NCI-H446 treated with DMSO at 0.1 percent for 48 hours (cell line): ENCODE measurements around the gene PKHD1.
A peak's percentile ranks its signal among the peaks of the same experiment; 100 is the strongest.

Source experiments
- DNase-seq: peaks from one replicate; lab custom pipeline; 2025; lab: John Stamatoyannopoulos, UW

The PKHD1 gene

DNA sequence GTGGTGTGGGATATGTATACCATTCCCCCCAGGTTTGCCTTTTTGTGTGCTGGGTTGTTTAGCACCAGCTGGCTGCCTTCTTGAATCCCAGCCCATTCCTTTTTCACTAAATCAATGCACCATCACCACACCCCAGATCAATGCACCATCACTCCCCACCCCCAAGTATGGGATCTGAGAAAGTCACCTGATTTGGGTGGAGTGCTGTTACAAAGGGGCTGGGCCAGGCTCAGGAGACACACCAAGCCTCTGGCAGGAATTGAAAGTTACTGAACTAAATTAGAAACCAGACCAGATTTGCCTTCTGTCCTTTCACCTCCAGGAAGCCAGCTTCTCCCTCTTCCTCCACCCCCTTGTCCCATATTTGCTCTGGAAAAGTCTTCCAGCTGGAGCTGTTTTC is 19.6 kb upstream of the PKHD1 start:
- DNase-seq = no peak

DNA sequence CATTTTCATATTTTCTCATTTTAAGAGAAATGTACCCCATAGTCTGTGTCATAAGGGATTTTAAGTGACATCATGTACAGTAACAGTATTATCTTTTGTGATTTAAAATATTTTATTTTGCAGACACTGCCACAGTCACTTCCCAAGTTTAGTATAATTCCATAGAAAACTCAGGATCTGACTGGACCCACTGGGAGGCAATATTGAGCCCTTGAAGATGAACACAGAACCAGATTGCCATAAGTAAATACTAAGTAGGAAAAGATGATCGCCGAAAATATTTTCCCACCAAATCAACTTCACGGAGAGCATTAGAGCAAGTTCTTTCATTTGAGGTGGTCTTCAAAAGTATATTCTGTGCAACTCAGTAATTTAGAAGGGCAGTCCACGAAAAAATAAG is 17.6 kb upstream of the PKHD1 start:
- DNase-seq = no peak

DNA sequence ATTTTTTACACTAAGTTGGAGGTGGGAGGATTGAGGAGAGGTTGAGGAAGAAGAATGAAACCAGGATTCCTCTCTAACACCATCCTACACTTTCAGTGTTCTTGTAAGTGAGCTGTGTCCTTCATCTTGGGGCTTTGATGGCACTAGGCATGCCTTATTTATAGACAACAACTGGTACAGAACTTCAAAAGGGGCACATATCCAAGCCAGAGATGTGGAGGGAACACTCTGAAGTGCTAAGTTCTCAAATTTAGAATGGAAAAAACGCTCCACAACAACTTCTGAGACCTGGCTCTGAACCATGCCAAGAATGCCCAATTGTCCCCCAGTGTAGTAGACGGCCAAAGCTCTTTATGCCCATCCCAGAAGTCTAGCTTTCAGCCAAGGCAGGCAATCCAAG is 16.2 kb upstream of the PKHD1 start:
- no peak for DNase-seq

DNA sequence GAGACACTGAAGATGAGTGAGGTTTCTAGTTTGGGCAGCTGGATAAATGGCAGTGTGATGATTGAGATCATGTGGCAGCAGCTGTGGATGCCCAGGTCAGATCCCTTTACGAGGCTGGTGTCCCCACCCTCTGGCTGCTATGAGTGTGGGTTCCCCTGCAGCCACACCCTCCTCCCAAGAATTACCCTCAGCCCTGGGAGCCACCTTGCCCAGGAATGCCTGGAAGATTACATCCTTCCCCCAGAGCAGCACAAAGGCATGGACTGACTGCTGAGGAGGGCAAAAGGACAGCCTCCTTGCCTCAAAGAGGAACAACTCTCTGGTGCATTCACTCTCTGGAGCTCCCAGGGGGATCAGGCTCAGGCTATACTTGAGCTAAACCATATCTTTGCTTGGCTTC is 15.0 kb upstream of the PKHD1 start:
- DNase-seq = no peak

DNA sequence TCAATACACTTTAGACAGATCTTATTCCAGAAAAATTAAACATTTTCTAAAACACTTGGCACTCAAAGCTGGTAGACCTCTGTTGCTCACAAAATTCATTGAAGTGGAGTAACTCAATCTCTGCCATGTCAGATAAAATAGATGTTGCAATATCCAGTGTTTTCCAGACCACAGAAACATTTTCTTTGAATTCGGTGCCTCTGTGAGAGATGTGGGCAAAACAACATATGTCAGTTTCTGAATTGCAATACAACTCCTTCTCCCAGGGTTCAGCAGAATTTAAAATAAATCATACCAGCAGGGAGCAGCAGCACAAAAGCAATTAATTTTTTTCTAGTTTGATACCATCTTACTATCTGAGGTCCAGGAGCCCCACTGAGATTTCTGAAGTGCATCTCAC is 11.3 kb upstream of the PKHD1 start:
- DNase-seq = no peak

DNA sequence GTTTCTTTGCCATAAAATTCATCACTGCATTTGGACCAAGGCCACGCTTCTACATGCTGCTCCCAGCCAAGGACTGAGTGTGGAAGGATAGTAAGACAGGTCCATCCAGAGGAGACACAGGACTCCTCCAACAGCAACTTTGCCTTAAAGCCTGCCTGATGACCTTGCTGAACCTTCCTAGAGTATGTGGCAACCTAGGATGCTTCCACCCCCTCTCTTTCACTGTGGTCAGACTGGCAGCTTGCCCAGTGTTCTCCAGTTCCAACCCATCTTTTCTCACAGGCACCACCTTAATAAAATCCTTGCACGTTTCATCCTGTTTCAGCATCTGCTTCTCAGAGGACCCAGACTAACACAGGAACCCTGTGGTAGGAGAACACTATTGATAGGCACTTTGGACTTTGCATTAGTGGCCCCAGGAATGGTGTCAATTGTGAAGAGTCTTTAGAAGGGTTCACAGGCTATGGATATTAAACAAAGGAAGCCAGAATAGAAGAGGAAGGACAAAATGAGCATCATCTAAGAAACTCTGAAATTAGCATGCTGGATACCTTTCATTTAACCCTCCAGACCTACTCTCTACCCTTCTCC is 2.4 kb upstream of the PKHD1 start:
- no peak for DNase-seq

DNA sequence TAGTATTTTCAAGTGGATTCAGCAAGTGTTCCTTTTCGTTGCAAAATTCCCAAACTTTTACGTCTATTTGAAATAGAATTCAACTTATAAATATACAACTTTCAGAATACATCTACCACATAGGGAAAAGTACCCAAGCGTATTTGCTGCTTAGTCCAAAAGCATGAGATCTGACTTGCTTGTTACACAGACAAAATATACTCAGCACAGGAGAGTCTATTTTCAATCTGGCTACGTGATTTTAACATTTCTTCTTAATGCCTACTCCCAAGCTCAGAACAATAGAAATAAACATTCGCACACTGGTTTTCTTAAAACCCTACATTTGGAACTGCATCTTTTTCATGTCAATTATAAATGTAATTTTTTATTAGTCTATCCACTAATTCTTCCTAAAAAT is 672 bp downstream of the PKHD1 start:
- DNase-seq = no peak

DNA sequence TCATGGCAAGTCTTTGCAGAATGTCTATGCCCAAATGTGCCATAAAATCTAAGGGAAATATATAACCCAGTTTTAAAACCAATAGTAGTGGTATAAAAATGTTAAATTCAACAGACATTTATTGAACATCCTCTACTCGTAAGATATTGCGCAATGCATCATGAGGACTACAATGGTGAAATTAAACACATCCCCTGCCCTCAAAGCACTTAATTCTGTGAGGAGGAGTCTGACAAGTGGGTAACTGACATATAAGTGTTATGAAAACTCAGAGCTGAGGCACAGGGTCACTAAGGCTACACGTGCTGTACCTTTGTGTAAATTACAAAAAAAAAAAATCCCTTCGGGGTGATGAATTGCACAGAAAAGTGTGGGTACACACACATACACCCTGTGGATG is 6.2 kb downstream of the PKHD1 start:
- DNase-seq = no peak

DNA sequence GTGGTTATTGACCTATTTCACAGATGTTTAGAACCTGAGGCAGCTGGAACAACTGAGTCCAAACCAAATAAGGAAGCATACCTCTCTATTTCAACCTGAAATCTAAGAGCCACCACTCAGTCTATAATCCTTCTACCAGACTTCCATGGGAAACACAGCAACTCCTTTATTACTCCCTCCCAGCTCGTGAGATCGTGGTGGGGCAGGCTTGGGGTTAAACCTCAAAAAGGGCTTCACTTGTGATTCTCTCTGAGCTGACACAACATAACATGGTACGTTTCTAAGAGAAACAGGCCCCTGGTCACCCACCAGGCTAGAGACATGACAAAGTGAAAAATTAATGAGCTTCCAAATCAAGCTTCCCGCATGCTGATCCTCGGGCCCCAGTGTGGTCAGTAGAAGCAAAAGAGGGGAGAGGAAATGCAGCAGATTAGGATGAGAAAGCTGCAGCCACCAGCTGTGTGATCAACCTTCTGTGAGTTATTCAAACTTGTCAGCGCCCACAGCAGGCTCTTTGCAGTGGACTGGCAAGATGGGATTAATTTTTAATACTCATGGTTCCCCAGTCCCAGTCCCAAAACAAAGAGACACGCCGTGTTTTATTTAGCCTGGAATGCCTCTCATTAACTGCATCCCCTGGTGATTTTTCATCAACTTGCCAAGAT is 9.3 kb downstream of the PKHD1 start:
- DNase-seq = no peak

DNA sequence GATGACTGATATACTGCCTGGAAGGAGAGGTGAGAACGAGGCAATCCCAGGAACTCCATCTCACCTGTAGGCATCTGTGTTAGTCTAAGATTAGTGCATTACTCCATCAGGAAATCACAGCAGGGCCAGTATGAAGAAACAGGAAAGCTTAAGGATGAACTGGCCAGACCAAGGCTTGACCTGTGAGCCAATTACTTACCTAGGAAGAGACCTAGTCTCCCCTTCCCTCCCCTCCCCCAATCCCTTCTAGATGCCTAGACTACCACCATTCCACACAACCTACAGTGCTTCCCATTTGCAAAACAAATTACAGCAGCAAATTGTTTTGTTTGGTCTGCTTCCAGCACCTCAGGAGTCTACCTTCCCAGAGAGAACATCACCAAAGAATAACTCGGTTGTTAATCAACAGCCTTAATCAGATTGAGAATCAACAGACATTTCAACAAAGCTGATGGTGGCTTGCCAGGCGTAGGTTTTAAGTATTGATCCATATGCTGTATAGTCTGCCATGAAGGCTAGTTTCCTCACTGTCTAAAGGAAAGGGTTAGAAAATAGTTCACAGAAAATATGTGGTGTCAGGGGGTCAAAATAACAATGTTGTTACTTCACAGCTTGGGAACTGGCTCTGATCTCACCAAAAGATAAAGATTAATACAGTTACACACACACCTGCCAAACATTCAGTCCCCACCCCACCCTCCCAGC is 10.1 kb downstream of the PKHD1 start:
- no peak for DNase-seq

DNA sequence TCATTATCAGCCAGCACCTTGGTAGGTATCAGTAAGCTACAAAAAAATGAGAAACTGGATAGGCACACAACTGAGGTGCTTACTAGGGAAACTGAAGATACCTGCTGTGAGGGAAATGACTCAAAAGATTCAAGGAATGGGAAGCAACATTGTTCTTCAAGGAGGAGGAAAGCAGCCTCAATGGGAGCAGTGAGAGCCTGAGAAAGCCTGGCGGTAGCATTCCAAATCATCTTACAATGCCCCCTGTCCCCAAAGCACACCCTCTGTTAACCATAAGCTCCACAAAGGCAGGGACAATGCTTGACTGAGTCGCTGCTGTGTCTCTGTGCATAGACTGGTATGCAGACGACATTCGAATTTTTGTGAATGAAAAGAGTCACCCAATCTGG is 10.6 kb downstream of the PKHD1 start:
- DNase-seq = no peak

DNA sequence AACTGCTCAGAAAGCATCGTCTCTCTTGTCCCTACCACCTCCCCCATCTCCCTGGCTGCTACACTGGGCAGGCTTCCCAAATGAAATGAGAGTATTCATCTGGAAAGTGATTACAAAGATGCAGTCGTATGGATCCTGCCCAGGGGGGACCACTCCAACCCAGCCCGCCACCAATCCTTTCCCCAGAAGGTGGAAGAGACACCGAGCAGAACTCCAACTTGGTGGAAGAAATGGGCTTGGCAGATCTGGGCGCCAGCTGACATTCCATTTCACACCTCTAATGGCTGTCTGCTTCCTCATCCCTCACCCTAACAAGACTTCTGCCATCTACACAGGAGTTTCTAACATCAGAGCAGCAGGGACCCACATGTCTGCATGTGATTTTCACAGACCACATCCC is 12.7 kb downstream of the PKHD1 start:
- DNase-seq = no peak

DNA sequence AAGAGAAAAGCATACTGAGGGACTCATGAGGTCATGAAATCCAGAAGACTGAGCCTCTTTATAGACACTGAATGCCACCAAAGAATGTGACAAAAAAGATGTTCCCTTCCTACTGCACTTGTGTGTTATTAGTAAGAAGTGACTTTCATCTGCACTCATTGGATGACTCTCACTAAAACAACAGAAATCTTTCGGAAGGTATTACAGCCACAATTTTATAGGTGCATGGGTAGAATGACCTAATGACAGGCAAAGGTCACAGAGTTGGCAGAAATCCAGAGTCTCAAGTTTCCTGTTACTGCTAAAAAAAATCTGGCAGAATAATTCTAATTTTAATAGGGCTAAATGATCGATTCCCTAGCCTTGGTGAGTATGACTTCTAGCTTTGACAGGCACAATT is 13.3 kb downstream of the PKHD1 start:
- DNase-seq = no peak

DNA sequence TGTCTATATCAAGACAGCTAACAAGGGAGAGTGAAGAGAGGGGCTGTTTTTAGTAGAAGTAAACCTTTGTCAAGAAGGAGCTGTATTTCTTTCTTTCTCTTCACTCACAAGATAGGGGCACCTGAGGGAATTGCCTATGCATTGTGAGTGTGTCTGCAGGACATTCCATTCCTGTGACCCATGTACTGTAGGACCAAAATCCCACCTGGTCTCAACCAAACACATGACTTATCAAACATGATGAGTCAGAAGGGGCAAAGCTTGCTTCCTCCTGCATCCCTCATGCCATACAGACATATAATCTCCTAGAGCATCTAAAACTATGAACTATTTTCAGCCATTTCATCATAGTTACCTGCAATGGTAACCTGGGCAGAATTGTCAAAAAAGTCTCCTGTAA is 21.8 kb downstream of the PKHD1 start:
- DNase-seq = no peak

DNA sequence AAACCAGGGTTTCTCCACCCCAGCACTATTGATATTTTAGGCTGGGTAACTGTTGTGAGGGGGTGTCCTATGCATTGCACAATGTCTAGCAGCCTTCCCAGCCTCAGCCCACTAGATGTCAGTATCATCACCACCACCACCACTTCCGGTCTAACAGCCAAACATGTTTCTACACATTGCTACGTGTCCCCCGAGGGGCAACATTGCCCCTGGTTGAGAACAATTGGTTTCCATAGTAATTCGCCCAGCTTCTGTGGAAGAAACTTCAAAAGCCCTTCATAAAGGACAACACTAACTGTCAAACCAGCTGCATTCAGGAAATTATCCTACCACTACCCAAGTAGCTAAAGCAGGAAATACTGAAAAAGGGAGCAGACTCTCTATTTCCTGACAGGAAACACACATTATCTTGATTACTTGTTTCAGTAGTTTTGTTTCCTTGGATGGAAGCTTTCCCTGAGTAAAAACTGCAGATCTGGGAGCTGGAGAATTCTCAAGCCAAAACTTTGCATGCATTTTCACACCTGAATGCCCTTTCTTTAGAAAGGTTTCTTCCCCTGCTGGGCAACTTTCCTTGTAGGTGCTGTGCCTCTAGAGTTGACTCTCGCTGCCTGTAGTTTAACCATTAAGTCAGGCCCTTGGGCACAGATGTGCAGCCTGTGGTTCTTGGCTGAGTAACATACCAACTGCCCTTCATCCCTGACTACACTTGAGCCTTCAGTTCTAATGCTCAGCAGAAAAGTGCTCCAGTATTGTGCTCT is 23.6 kb downstream of the PKHD1 start:
- DNase-seq = no peak

DNA sequence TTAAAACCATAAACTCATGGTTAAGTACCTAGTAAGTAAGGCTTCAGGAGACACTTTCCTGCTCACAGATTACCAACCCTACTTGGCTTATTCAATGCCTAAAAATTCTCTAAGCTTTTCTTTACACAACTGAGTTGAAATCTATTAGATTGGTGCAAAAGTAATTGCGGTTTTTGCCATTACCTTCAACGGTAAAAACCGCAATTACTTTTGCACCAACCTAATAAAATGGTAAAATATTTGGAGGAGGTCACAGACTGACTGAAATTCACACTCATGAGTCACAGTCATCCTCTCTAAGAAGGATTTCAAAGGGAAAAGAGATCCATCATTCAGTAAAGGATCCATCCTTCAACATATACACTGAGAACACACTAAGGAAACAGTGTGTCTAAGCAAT is 25.9 kb downstream of the PKHD1 start:
- DNase-seq = no peak

DNA sequence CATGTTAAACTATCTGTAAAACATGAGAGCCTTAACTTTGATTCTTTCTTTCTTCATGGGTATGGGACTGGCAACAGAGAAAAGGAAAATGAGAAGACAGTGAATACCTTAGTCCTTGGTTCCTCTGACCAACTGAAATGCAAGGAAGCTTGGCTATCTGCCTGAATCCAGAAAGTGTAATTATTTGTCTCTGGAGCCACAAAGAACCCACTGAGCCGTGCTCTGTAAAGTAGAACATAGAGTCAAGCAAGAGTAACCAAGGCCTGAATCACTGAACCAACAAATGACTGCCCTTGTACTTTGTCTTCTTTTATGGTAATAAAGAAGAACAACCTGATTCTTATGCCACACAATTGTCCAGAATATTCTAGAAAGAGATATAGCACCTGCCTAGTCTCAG is 27.6 kb downstream of the PKHD1 start:
- no peak for DNase-seq

DNA sequence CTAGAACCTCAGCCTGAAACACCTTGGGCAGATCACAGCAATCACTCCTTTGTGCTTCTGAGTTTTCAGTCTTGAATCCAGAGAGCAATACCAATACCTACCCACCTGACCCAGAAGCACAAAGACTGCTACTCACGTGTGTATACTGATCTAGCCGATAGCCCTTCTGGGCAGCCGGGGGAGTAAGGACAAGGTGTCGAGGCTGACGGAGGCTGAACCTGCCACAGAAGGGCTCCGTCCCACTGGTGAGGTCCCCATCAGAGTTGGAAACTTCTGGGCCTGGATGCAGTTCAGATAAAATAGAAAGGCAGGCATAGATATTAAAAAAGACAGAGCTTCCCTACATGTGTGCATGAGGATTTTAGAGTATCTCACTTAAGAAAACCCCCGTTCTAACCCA is 32.0 kb downstream of the PKHD1 start:
- no peak for DNase-seq

DNA sequence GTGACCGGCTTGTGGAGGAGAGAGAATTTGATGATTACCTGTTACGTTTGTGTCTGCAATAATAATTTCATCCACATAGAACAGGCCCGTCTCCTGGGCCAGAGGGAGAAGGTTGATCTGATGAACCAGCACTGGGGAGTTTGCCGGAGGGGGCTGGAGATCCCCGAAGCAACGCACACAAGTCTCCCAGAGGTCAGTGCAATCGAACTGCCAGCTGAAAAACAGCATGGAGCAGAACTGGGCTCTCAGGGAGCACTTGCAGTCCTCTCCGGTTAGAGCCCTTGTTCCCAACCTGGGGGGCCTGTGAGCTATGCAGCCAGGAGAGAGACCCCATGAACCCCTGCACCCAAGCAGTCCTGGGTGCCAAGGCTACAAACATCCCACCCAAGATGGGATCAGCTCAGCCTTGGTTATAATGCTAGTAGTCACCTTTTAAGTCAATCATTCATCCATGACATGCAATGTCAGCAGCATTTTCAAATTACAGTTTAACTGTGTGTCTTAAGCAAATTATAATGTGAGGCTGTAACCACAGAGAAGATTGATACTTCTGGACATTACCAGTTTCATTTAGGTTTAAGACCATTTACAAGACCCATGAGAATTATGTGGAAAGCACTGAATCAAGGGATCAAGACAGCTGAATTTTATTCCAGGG is 34.2 kb downstream of the PKHD1 start:
- no peak for DNase-seq

DNA sequence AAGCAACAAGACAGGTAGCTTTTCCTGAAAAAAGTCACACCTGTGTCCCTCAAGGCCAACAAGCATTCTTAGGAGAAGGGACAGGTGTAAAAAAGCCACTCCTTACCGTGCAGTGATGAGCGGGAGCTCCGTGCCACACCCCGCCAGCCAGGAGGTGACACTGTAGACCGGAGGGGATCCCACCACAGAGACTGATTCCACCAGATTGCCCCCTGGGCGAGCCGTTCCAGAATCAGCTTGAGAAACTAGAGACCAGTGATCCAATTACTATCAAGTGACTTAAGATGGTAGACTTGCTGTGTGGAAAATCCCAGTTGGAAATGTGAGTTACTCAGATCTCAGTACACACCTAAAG is 37.4 kb downstream of the PKHD1 start:
- DNase-seq = no peak

DNA sequence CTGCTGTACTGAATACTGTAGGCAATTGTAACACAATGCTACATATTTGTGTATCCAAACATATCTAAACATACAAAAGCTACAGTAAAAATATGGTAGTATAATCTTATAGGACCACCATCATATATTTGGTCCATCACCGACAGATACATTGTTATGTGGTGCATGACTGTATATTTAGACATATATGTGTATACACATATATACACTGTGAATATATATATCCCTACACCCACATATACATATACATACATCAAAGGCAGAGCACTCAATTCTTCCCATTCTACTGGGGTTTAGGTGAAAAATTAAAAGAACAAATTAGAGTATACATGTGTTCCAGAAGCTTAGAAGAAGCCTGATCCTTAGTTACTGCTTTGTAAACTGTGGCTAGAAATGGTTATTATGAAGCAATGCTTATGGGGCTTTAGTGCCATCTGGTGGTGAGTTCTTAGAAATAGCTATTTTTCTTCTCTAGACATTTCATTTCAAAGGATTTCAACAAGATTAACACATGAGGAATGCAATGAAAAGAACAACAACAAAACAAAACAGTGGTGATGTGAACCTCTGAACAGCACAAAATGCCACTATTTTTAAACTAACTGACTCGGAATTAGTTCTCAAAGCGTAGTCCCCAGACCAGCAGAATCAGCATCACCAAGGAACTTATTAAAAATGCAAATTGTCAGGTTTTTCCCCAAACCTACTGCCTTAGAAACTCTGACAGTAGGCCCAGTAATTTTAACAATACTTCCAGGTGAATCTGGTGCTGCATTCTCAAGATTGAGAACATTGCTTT is 38.0 kb downstream of the PKHD1 start:
- peak; percentile 23 for DNase-seq

DNA sequence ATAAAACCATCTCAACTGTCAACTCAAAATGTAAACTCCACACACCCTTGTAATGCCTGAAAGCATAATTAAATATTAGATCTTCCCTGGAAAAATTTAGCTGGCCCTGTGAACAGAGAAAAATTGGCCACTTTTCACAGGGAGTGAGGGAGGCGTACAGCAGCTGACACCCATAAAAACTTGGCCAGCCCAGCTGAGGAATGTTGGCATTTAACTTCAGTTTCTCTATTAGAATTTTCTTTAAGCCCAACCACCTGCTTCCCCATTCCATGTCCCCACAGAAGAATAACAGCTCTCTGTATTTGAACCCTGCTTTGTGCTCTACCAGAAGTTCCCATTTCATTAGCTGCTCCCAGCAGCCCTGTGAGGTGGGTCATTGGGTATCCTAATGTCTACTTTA is 41.0 kb downstream of the PKHD1 start:
- no peak for DNase-seq
